GM18505 (cell line): ENCODE measurements around the gene NTRK3.

Experiments used
- ATAC-seq: cut with Tn5 transposase; IDR thresholded peaks from one replicate; pipeline ENCODE4 v1.9.1; 2021; ENCODE audit not compliant: unreplicated experiment
- POLR2A ChIP-seq: IDR thresholded peaks from 4 replicates; pipeline ENCODE4 v1.6.1; 2011; ENCODE audit warnings: borderline replicate concordance; ENCODE audit not compliant: insufficient read depth, insufficient read length; ENCODE audit errors: extremely low read depth

The NTRK3 gene

DNA sequence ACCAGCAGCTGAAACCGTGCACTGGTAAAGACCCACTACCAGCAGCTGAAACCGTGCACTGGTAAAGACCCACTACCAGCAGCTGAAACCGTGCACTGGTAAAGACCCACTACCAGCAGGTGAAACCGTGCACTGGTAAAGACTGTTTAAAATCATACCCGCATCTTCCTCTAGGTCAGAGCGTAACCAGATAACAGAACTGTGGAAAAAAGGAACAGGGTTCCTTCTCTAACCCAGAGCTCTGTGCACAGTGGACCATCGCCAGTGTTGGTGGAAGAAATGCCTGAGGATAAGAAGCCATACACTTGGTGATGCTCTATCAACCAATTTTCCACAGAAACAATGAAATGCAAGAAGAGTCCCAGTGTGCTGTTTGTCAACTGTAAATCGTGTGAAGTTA lies 243.4 kb downstream of the NTRK3 start:
- no peak for ATAC-seq

DNA sequence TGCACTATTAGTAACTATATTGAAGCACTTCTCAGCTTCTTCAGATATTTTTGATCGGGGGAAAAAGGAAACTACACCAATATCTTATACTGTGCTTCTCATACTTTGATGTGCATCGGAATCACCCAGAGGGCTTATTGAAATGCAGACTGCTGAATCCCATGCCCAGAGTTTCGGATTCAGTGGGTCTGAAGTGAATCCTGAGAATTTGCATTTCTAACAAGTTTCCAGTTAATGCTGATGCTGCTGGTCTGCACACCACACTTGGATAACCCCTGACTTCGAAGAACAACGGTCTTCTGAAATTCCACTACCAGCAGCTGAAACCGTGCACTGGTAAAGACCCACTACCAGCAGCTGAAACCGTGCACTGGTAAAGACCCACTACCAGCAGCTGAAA lies 243.9 kb downstream of the NTRK3 start:
- no peak for TF ChIP-seq POLR2A
- ATAC-seq, result no peak

More for the DNA sequence above, 243.4 kb downstream of the NTRK3 start:
- no peak for TF ChIP-seq POLR2A

DNA sequence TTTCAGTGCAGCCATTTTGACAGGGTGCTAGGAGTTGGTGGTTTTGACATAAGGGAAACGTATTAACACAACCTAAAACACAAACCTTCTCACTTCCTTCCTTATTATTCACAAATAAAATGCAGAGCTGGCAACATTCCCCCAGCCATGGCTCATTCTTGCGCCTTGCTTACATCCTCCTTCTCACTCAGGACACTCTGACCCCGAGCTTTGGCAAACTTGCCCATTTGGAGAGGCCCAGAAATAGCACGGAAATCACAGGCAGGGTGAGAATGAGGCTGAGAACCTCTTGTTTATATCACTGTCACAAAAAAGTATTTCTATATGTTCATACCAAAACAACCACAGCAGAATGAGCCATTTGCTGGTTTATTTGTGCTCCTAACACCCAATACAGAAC lies 244.3 kb downstream of the NTRK3 start:
- ATAC-seq, result no peak

DNA sequence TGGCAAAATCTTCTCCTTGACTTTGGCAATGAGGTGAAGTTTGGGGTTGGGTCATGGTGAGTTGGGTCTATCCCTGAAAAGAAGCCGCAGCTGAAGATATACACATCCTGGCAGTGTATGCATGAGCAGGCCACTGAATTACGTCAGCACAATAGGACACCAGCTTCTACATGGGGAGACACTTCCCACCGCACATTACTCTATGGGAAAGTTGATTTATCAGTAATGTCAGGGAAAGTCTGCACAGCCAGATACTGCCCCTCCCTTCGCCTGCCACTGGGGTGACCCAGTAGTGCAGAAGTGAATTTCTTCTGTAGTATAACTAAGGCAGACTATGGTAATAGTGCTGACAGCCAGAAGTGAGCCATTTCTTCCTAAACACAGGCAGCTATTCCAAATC lies 245.0 kb downstream of the NTRK3 start:
- ATAC-seq, result no peak
- TF ChIP-seq POLR2A, result no peak

More for the DNA sequence above, 244.3 kb downstream of the NTRK3 start:
- TF ChIP-seq POLR2A, result no peak

DNA sequence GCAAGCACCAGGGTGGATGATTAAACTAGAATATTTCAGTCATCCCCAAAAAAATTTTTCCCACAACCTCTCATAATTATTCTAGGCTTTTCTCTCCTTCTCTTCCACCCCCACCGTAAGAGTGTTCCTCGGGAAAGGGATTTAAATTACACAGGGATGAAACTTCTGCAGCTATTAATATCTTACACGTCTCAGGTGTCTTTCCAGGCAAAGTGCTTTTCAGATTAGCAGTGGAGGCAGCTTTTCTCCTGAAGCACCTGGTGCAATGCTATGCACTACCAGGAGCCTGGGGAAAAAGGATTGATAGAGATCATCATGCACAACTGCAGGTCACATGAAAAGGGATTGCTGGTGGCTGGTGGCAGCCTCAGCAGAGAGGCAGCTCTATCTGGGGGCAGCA lies 250.4 kb downstream of the NTRK3 start:
- no peak for TF ChIP-seq POLR2A
- ATAC-seq, result no peak

DNA sequence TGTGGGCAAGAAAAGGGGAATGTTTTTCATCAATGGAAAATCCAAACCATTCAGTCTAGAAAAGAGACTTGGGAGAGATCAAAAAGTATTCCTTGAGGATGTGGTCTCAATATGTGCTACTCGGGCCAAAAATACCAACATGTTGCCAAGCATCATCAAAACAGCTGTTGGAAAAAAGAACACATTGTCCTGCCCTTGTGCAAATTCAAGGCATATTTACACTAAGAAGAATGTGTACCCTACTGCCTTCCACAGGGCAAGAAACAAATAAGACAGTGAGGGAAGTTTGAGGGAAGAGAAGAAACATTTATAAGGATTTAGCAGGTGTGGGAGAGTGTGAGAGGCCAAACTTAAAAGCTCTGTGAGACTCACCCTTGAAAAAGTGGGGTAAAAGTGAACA lies 252.1 kb downstream of the NTRK3 start:
- TF ChIP-seq POLR2A, result no peak
- no peak for ATAC-seq

DNA sequence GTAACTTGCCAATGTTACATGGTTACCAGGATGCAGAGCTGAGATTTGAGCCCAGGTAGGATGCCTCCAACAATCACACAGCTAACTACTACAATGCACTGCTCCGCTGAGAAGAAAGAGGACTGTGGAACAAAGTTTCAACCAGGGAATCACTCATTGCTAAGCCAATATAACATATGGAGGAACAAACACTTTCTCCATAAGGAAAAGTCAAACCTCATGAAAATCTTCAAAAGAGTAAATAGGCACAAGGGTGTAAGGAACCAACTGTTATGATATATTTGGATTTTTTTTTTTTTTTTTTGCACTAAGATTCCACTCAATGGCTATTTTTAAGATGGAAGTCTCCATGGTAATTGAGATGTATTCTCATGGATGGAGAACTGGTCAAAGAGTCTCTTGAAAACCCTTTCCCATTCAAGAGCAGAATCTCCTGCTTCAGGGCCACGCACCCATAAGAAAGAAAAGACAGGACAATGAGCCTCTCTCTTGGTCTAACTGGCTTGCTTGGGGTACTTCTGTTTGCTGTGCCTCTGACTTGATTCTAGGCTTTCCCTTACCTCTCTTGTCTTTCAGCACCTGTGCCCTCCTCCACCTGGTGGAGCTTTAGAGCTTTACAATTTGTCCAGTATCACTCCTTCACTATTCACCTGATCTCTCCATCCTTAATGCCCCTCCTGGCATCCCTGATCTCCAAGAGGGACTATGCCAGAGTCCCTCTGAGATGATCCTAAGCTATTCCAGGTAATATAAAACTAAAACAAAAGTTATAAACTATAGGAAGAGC lies 252.8 kb downstream of the NTRK3 start:
- no peak for ATAC-seq
- no peak for TF ChIP-seq POLR2A

DNA sequence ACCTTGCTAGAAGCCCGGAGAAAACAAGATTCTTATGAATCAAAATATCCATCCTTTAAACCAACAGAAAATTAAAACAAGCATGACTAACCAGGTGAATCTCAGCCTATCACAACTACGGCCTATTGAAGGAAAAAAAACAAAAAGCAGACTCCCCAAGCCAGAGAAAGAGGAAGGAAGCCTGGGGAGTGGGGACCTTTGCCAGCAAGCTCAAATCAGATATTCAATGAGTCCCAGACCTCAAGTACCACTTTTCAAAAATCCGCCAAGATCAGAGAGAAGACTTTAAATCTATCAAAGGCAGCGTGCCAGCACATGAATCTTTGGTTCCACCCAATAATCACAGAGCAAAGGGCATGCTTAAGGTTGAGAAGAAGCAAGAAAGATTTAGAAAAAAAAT lies 253.8 kb downstream of the NTRK3 start:
- no peak for TF ChIP-seq POLR2A
- no peak for ATAC-seq

DNA sequence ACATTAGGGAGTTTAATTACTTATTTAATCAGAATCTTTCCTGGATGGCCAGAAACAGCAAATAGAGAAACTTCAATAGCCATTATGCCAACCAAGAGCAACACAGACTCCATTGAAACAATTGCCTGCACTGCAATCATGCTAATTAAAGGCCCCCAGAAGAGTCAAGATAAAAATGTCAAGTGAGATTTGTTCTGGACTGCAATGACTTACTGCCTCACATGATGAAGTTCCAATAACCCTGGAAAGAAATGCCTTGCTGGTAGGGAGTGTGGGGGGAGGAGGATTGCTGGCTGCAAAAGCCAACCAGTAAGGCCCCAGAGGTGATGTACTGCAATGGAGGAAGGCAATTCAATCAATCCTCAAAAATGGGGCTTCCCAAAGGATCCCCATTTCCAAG lies 257.9 kb downstream of the NTRK3 start:
- TF ChIP-seq POLR2A, result no peak
- no peak for ATAC-seq

DNA sequence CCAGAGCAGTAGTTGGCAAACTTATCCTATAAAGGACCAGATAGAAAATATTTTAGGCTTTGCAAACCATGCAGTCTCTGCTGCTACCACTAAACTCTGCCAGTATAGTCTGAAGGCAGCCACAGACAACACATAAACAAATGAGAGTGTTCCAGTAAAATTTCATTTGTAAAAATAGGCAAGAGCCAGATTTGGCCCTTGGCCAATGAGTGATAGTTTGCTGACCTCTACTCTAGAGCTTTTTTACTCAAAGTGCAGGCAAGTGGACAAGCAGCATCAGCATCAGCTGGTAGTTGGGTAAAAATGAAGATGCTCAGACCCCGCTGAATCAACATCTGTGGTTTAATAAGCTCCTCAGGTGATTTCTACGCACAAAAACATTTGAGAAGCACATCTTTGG lies 269.8 kb downstream of the NTRK3 start:
- no peak for ATAC-seq

DNA sequence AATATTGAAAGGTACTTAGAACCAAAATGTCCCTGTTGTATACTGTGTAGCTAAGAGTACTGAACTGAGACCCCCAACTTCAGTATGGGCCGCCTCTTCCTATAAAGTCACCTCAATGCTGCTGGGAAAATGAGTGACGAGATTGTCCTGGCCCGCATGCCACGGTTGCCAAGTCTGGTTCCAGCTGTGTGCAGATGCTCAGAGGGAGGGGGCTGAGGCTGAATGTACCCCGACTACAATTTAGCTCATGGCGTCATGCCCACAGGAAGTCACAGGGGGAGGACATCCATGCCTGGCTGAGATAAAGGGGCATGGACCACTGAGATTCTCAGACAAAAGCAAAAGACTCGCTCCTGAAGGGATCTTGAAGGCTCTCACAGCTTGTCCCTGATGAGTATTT lies 271.1 kb downstream of the NTRK3 start:
- TF ChIP-seq POLR2A, result no peak
- no peak for ATAC-seq

More for the DNA sequence above, 269.8 kb downstream of the NTRK3 start:
- no peak for TF ChIP-seq POLR2A

DNA sequence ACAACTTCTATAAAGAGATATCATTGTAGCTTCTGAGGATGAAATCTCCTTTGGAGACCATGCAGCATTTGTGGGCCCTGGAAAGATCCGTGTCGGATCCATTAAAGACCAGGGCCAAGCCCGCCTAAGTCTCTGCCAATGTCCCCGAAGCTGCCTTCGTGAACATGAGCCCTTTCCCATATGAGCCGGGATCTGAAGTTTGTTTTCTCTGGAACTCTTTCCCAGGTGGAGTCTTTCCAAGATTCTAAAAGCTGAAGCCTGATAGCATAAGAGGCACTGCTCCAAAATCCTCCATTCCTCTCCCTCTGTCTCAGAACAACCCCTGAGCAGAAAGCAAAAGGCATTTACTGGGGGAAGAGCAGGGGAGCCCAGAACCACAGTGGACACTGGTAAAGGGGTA lies 274.6 kb downstream of the NTRK3 start:
- no peak for ATAC-seq
- no peak for TF ChIP-seq POLR2A

DNA sequence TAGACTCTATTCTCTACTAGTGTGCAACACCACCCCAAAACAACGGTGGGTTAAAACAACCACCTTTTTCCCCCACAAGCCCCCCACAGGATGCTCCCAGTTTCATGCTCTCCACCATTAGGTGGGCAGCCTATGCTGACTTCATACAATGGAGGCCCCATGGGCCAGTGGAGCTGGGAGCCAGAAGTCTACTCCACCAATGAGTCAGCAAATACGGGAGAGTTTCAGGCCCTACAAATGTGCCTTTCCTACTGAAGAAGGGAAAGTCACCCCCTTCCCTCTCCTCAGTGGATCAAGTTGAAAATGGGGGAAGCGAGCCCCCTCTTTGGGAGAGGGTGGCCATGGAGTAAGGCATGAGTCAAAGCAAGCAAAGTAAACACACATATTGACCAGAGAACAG lies 278.6 kb downstream of the NTRK3 start:
- TF ChIP-seq POLR2A, result no peak
- no peak for ATAC-seq

DNA sequence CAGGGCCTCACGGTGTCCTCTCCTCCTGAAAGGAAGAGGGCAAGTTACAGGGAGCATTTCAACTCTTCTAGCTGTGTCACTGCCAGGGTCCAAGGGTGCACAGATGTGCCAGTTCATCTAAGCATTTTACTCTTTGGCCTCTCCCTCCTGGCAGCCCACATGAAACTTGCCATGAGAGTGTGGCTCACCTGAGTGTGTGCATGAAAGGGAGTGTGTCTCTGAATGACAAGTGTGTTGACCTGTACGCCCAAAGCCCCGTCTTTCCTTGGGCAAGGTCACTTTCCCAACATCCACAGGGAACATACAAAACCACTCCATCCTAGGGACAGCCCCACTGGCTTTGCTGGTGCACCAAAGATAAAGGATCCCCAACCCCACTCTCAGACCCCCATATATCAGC lies 280.0 kb downstream of the NTRK3 start:
- TF ChIP-seq POLR2A, result no peak
- no peak for ATAC-seq
